NCI-H345 (cell line): ENCODE results near the gene TM9SF1.
A peak's percentile ranks its signal among the peaks of the same experiment; 100 is the strongest.

Source experiments
- DNase-seq: peaks from one replicate; lab custom pipeline; 2025; lab: John Stamatoyannopoulos, UW

TM9SF1 gene, protein sequence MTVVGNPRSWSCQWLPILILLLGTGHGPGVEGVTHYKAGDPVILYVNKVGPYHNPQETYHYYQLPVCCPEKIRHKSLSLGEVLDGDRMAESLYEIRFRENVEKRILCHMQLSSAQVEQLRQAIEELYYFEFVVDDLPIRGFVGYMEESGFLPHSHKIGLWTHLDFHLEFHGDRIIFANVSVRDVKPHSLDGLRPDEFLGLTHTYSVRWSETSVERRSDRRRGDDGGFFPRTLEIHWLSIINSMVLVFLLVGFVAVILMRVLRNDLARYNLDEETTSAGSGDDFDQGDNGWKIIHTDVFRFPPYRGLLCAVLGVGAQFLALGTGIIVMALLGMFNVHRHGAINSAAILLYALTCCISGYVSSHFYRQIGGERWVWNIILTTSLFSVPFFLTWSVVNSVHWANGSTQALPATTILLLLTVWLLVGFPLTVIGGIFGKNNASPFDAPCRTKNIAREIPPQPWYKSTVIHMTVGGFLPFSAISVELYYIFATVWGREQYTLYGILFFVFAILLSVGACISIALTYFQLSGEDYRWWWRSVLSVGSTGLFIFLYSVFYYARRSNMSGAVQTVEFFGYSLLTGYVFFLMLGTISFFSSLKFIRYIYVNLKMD

GRCh38 chr14:24195186-24196070 is at the start of gene TM9SF1:
TM9SF1 (minus strand) TSS chr14:24195441; CDS start chr14:24195019, 422 bp downstream.
- peak; percentile 81 for DNase-seq

DNA sequence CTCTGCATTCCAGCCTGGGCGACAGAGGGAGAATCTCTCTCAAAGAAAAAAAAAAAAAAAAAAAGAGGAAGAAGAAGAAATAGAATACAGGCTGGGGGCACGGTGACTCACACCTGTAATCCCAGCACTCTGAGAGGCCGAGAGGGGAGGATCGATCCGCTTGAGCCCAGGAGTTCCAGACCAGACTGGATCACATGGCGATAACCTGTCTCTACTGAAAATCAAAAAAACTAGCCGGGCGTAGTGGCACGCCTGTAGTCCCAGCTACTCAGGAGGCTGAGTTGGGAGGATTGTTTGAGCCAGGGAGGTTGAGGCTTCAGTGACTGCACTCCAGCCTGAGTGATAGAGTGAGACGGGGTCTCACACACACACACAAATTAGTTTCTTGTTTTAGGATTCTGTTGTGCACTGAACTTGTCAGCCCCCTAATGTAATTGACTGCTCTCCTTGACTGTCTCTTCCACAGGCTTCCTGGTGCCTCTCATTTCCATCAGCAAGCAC is 48.1 kb upstream of the TM9SF1 start:
- DNase-seq: no peak

GRCh38 chr14:24241829-24242443 is 46.7 kb upstream of the TM9SF1 start:
- peak; percentile 96 for DNase-seq

DNA sequence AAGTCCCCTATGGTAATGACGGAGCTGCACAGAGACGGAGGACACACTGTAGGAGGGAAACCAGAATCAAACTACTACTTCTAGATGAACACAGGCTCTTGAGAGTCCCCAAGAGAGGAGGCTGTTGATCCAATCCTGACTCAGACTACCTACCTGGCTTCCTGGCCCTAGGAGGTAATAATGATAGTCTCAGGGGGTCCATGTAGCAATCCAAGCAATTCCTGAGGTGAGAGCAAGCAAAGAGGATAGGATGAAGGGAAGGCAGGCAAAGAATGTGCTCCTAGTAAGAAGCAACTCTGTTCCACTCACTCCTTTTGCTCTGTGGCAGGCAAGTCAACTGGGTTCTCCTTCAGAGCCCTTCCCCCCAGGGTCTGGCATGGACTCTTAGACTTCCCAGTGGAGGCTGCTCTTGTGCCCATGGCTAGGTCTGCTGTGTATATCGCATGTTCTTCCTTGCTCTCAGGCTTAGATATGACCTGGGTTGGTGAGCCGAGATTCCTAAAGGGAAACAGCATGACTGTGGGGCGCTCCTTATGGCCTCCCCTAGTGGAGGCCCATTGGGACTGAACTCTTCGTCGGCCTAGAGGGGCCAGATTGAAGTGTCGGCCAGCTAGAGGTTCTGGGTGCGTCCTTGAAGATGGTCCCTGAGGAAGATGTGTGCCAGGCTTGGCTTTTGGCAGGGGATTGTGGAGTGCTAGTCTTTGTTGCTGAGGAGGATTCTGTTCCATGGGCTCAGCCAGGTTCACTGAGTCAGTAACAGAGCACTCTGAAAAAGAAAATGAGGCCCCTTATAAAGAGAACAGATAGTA is 45.1 kb upstream of the TM9SF1 start:
- DNase-seq: no peak

DNA sequence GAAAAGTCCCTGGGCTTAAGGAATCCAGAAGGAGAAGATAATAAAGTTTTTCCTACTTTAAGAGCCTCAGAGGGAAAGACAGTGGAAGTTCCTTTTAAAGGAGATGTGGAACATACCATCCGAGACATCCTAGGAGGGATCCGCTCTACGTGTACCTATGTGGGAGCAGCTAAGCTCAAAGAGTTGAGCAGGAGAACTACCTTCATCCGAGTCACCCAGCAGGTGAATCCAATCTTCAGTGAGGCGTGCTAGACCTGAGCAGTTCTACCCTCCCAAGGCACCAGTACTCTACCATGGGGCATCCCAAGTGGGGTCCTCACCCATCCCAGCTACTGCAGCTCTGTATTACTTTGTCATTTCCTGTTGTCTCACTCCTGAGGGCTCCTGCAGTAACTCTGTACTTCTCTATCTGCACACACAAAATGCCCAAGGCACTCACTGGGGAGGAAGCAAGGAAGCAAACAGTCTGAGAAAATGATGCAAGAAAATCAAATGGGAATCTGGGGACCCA is 43.3 kb upstream of the TM9SF1 start:
- no peak for DNase-seq

DNA sequence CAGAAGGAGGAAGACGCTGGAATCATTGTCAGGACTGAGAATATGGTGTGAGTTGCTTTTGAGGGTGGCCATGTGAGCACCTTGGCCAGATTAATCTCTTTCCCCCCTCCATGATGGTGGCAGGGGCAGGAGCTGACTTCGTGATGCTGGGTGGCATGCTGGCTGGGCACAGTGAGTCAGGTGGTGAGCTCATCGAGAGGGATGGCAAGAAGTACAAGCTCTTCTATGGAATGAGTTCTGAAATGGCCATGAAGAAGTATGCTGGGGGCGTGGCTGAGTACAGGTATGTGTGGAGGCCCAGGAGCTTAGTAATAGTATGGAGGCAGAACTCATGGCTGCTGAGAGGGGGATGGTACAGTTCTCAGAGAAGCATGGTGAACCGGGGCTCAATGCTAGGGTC is 42.9 kb upstream of the TM9SF1 start:
- DNase-seq: no peak

GRCh38 chr14:24237463-24237955 is 42.3 kb upstream of the TM9SF1 start:
- DNase-seq: no peak

DNA sequence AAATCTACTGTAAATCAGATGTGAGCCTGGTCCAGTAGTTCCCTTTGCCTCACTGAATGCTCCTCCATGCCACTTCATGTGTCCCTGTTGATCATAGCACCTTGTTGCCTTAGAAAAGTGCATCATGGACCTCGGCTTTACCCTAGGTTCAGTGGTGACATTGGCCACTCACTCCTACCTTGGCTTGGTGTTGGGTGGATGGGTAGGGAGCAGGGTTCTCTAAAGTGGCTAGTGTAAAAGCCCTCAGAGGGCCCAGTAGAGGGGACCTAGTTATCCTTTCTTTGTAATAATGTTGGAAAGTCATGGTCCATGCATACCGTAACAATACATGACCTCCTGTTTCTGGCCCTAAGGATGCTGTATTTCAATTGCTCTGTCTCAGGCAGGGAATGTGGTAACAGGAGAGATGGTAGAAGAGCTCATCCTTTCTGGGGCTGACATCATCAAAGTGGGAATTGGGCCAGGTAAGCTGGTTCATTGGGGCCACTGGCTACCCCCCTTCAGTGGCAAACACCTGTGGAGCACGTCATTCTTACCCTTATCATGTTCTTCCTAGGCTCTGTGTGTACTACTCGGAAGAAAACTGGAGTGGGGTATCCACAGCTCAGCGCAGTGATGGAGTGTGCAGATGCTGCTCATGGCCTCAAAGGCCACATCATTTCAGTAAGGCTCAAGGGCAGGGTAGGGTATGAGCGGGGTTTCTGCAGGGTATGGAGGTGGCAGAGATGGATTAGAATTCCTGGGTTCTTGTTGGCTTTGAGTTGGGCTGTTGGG is 41.6 kb upstream of the TM9SF1 start:
- no peak for DNase-seq

DNA sequence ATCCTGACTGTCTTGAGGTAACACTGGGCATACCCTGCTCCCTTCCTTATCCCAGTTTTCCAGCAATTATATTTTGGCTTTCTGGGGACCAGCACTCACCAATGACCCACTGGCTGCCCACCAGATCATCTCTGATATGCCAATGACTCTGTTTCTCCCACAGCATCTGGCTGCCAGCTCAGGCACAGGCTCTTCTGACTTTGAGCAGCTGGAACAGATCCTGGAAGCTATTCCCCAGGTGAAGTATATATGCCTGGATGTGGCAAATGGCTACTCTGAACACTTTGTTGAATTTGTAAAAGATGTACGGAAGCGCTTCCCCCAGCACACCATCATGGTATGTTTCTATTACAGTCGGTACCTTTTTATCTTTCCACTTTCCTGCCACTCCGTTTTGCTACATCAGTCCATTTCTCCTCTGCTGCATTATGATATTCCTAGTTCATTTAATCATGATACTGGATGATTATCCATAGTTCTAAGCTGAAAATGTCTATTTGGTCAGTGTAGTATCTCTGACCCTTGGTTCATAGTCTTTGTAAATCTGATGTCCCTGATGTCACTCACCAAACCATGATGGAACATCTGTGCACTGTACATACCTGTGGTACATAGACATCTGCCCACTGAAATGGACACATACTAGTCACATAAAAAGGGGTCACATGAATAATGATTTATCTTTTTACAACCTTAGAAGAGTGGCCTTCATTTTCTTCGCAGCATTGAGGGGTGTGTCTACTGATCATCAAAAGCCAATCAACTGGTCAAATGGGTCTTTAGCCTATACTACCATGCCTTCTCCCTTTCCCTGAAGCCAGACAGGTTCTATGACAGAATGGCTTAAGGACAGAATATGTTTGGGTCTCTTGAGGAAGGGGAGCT is 40.8 kb upstream of the TM9SF1 start:
- DNase-seq: no peak

DNA sequence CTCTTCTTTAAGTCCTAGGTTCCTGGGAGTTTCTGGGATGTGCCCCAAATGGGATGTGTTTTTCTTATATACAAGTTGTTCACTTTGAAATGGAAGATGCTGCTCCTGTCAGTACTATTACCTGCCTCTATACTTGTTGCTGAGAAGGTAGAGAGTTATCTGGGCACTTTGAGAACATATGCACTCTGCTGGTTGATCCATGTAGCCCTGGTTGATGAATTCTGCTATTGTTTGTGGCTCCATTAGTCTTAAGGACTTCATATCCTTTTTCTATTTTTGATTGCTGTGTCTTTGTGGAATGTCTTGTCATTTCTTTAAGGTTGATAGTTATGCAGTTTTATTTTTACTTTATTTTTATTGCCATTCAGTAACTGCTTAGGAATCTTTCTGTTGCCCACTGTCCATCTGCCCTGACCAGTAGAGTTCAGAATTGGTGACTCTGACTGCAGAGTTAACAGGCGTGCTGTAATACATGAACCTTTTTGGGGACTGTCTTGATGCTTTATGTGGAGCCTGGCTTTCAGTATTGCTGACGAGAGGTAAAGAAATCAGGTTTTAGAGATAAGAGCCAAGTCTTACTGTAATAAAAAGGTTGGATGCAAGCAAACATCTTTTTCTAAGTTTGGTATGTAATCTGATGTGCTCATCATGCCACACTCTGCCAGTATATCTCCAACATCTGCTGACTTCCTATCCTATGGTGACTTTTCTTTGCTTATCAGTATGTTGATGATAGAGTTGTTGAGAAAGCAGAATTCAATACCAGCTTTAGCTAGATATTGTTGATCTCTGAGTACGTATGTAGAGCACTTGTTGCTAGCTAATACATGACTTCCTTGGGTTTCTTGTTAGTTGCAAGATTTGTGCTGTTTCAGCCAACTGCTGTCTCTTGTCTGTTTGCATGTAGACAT is 39.1 kb upstream of the TM9SF1 start:
- DNase-seq: no peak

DNA sequence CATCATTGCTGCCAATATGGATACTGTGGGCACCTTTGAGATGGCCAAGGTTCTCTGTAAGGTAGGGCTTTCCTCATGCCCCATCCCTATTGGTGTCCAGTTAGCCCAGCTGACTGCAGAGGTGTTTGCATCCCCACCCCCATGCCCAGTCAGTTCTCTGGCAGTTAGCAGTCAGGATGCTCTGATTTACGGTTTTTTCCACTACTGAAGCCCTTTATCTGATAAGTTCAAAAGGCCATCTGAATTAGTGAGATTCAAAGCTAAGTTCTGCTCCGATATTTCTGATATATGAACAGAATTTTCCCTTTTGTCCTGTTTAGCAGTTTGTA is 38.3 kb upstream of the TM9SF1 start:
- DNase-seq: no peak

DNA sequence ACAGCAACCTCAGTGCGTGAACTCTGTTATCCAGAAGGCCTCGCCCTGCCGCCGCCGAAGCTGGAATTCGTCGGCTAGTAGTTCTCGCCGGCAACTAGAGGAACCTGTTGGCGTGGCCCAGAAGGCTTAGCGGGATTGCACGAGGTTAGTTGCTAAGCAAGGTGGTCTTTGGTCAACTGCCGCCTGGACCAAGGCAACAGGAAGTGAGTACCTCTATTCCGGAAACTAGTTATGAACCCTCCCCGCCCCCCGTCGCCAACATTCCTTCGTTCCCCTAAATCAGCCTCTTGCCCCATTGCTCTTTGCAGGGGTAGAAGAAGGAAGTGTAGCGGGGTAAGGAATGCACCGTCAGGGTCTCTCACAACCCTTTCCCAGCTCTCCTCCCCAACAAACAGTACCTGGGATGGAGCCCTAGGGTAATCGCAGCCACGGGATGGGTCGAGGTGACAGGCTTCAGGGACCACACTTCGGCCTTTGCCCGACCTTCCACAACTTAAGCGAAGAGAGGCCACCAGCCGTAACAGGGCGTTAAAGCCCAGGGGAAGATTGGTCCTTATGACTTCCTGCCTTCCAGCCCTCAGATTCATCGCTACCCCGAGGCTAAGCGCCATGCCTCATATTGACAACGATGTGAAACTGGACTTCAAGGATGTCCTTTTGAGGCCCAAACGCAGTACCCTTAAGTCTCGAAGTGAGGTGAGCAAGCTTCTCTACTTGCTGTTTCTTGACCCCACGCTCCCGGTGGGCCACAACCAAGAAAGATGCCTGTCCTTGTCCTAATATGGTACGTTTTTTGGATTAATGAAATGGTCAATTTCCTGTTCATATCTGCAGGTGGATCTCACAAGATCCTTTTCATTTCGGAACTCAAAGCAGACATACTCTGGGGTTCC is 37.6 kb upstream of the TM9SF1 start, which contains the start of gene GMPR2:
Gene GMPR2 (plus strand): TSS at position 285 of the 893 bp plus-strand sequence. CDS start 325 bp downstream, at position 610.
- peak; percentile 31 for DNase-seq

DNA sequence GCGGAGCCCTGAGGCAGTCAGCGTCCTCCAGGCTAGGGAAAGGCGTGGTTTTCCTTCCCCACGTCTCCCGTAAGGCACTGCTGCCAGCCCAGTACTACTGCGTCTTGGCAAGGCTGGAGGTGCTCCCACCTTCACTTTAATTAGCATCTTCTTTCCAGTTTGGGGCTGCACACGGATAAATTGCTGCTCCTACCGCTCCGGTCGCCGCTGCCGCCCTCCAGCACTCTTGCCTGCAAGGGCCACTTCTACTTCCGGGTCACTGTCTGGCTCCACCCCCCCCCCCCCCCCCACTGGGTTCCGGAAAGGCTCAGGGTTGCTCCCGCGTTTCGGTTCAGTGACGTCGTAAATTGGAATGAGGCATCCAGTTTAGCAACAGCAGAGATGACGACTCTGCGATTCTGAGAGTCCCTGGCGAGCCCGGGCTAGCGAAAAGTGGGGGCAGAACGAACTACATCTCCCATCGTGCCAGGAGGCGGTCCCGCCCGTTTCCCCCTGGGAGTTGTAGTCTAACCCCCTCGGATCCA is 36.9 kb upstream of the TM9SF1 start, which contains the start of gene NEDD8:
Gene NEDD8 (minus strand): TSS at position 247 of the 524 bp plus-strand sequence. CDS start 100 bp downstream, at position 147.
- DNase-seq: peak; percentile 85

GRCh38 chr14:24231263-24232120 is 36.3 kb upstream of the TM9SF1 start:
- DNase-seq: peak; percentile 44

DNA sequence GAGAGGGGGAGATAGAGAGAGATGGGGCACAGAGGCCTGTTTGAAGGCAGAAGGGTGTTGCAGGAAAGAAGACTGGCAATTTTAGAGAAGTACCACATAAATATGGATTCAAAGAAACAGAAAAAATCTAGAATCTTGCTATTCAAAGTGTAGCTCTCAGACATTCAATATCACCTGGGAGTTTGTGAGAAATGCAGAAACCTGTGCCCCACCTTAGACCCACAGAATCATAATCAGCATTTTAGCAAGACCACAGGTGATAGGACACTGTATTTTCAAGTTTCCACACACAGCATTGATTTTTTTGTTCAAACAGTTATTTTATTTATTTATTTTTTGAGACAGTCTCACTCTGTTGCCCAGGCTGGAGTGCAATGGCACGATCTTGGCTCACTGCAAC is 33.7 kb upstream of the TM9SF1 start:
- no peak for DNase-seq
